ENCODE data around the gene BMPR1B.

DNA sequence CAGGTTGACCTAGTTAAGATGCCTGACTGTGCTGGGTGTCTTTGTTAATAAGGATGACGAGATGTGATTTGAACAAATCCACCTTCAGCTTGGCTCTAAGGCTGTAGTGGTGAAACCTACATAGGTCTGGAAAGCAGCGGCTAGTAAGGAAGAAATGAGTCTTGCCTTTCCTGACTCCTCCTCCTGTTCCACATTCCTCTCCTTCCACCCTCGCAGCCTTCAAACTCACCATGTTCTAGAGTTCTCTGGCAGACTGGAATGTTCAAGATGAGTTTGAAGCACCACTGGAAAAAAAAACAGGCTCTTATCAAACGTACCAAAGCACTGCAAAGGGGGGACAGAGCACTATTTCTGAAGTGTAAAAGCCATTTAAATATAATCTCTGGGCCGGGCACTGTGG is 395.4 kb downstream of the BMPR1B start:
- TF ChIP-seq, protein P1, sequence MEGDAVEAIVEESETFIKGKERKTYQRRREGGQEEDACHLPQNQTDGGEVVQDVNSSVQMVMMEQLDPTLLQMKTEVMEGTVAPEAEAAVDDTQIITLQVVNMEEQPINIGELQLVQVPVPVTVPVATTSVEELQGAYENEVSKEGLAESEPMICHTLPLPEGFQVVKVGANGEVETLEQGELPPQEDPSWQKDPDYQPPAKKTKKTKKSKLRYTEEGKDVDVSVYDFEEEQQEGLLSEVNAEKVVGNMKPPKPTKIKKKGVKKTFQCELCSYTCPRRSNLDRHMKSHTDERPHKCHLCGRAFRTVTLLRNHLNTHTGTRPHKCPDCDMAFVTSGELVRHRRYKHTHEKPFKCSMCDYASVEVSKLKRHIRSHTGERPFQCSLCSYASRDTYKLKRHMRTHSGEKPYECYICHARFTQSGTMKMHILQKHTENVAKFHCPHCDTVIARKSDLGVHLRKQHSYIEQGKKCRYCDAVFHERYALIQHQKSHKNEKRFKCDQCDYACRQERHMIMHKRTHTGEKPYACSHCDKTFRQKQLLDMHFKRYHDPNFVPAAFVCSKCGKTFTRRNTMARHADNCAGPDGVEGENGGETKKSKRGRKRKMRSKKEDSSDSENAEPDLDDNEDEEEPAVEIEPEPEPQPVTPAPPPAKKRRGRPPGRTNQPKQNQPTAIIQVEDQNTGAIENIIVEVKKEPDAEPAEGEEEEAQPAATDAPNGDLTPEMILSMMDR (IDR thresholded peaks at IDR 0.05), result no peak
- no peak for TF ChIP-seq ZFX (IDR thresholded peaks at IDR 0.05; ENCODE audit: borderline replicate concordance)
